Ureter (tissue), 1 donor: ENCODE measurements around the gene DDX10. TPM values are rescaled to one million over a fixed set of nuclear protein-coding genes. Genes with fewer than 3 reads are reported as not detected.
"Not testable (repeated sequence)": the region's sequence is repeated elsewhere in the genome, so short reads cannot be mapped to it uniquely, and the experiment has no call there.

ENCODE experiments used
- DNase-seq: peaks from one replicate; pipeline ENCODE4 v3.0.0-alpha.2; 2020; ENCODE audit warnings: low spot score
- total RNA-seq: library from RNA; stranded (reverse); gene quantifications from one replicate; pipeline ENCODE4 v1.2.4, GENCODE V29; 2023
- donor health status: DM: yes; HTN: yes; CAD: no.

DDX10 gene
- total RNA-seq, 1 donor from 2014 or later, result 50.4 TPM

DNA sequence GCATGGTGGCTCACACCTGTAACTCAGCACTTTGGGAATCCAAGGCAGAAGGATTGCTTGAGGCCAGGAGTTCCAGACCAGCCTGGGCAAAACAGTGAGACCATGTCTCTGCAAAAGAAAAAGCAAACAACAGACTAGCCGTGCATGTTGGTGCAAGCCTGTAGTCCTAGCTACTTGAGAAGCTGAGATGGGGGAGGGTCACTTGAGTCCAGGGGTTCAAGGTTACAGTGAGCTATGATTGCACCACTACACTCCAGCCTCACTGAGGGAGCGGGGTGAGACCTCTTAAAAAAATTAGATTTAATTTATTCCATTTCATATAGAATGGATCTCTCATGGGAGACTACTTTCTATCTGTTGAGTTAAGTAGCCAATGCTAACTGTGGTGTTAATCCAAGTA is 50.4 kb downstream of the DDX10 start:
- DNase-seq, result no peak

GRCh38 chr11:108718466-108718865 is 53.6 kb downstream of the DDX10 start:
- DNase-seq, result no peak

DNA sequence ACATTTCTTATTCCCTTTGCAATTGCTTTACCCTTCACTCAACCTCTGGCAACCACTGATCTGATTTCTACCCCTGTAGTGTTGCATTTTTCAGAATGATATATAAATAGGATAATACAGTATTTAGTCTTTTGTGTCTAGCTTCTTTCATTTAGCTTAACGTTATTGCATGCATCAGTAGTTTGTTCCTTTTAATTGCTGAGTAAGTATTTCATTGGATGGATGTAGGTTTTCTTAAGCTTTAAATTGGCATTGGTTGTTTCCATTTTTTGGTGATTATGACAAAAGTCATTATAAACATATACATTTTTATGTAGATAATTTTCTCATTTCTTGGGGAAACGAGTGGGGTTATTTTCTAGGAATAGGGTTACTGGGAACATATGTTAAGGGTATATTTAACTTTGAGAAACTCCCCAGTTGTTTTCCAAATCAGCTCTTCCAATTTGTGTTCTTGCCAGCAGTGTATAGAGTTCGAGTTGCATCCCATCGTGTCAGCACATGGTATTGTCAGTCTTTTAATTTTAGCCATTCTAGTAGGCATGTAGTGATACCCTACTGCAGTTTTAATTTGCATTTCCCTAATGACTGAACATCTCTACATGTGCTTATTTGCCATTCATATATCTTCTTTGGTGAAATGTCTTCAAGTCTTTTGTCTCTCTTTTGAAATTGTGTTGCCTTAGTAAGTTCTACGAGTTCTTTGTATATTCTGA is 60.3 kb downstream of the DDX10 start:
- no peak for DNase-seq

- DNase-seq, result no peak
Observed at GRCh38 chr11:108726077-108726800, 61.4 kb downstream of the DDX10 start.

DNA sequence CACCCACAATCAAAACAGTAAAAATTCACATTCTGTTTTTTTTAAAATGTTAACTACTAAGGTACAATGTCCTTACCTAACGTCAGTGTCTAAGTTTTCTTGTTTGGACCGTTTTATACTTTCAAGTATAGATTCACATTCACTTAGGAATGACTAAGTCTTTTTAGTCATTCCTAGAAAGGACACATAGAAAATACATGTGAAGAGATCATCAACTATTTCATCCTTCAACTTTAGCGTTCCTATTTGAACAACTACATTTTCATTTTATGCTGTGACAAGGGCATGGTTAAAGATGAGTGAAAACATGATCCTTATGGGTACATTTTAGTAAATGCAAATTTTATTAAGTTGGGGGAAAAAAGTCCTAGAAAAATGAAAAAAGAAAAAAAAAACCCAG is 62.8 kb downstream of the DDX10 start:
- no peak for DNase-seq

DNA sequence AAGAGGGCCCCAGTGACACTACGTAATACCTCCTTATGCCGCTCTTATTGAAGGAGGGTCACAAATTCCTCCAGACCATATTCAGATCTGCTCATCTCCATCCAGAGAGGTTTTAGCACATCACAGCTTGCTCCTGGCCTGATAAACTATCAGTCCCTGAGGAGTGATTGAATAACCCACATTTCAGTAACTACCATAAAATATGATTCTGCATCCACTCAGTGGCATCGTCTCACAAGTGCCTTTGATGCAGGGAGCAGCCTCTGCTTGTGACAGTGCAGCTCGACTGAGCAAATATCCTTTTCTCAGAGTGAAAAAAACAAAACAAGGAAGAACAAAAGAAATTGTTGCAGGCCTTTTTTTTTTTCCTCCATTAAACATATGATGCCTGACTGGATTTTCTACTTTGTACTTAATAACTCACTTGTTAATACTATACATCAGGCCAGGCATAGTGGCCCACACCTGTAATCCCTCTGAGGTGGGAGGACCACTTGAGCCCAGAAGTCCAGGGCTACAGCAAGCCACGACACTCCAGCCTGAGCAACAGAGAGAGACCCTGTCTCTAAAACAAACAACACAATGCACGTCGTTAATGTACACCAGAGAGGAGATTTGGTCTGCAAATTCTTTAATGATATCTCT is 64.5 kb downstream of the DDX10 start:
- DNase-seq, result no peak

DNA sequence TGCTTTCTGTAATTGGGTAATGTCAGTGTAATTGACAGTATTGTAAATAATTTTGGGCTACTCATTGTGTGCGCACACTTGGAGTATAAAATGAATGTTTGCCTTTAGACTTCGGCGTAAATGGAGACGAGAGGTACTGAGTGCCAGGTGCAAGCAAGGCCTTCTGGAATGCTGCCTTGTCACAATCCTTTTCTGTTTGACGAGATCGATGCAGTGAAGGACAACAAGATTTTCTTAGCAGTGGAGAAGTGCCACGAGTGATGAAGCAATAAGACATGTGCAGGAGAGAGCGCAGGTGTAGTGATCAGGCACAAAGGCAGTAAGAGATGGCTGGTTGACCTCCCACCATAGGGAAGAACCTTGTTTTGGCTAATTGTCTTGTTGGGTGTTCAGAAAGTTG is 67.5 kb downstream of the DDX10 start:
- no peak for DNase-seq

DNA sequence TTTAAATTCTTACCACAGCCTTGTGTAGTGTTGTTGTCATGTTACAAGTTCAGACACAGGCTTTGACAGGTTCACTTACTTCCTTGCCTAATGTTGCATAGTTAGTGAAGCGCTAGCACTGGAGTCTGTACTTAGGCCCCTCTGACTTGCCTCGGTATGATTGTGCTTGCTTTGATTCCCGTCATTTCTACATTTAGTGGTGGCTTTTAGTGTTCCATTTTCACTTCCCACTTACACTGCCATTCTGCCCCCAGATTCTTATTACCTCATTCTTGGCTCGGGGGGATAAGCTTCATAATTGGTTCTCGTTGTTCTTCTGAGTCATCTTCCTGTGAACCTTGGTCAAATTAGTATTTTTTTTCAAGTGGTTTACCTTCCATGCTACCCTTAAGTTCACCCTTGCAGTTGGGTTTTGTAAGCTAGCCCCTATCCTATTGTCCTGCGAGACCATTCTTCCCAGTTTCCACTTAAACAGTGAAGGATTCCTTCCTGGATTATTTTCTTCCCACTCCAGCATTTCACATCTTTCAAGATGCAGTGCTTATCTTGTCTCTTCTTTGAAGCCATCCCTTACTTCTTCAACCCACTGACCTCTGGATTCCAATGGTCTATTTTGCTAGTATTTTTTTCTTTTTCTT is 68.7 kb downstream of the DDX10 start:
- DNase-seq, result no peak

- DNase-seq, result no peak
Observed at GRCh38 chr11:108734283-108734682, 69.4 kb downstream of the DDX10 start.

GRCh38 chr11:108734956-108735559 is 70.2 kb downstream of the DDX10 start:
- DNase-seq, result no peak

DNA sequence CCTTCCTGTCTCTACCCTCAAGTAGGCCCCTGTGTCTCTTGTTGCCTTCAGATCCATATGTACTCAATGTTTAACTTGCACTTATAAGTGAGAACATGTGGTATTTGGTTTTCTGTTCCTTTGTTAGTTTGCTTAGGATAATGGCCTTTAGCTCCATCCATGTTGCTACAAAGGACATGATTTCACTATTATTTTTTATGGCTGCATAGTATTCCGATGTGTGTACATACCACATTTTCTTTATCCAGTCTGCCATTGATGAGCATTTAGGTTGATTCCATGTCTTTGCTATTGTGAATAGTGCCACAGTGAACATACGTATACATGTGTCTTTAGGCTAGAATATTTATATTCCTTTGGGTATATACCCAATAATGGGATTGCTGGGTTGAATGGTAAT is 75.3 kb downstream of the DDX10 start:
- DNase-seq, result not testable (repeated sequence)

- no peak for DNase-seq
Observed at GRCh38 chr11:108743851-108744250, 79.0 kb downstream of the DDX10 start.

DNA sequence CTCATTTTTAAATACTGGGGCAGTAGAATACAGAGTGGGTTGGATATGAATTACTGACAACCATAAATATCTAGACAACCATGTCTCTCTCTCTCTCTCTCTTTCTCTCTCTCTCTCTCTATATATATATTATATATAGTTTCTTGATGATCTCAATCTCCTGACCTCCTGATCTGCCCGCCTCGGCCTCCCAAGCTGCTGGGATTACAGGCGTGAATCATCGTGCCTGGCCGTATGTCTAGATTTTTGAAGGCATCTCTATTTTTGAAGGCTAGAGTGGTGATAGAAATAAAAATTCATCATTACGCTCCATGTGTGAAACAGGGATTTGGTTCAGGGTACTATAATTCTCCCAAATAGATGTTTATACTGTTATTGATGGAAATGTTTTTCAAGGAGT is 84.1 kb downstream of the DDX10 start:
- DNase-seq, result no peak

DNA sequence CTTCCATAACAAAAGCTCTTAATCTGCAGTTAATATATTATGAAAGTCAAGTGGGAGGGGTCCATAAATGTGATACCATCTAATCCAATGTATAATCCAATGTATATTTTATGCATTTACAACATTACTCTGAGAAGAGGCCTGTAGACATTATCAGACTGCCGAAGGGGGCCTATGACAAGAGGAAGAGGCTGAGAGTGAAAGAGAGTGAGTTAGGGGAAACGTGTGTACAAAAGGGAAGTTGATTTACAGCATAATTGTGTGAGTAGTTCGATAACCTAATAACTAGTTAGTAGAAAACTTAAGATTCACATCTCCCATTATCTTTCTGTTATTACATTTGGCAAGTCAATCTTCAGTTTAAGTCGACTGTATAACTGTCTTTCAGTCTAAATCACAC is 86.6 kb downstream of the DDX10 start:
- no peak for DNase-seq

GRCh38 chr11:108752297-108752751 is 87.5 kb downstream of the DDX10 start:
- no peak for DNase-seq

DNA sequence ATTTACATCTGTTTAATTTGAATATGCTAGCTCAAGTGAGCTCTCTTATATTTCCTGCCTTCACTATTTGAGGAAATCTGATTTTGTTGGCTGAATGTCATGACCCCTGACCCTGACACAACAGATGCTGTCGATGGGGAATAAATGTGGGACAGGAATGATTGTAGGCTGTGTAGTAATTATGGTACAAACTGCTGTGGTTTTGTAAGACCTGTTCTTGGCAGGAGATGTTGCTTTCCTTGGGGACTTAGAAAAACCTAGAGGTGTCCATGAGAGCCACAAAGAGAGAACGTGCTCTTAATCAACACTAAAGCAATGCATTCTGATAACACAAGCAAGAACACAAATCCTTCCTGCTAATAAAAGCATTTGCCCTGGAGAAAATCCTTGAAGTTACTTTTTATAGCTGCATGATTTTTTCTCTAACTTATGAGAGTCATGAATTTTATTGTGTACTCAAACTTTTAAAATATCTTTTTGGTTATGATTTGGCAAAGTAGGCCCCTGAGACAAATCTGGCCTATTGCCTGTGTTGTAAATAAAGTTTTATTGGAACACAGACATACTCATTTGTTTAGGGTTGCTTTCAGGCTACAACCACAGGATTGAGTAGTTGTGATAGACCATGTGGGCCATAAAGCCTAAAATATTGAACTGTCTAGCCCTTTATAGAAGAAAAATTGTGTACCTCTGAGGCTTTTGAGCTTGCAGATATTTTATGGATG is 90.2 kb downstream of the DDX10 start:
- no peak for DNase-seq

DNA sequence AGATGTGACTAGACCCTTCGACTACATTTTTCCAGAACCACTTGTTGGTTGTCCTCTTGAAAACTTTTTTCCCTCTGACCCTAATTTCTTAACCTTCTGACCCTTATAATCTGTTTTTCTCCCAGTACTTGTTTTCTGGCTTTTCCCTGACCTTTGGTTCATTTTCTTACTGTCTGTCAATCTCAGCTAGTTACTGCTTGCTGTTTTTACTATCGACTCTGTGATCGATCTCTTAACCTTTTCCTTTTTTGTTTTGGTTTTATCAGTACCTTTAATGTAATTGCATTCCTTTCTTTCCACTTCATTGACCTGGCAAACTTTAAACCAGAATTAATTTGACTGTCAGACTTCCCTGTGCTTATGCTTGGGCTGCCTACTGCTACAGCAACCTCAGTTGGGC is 92.8 kb downstream of the DDX10 start:
- DNase-seq, result no peak

GRCh38 chr11:108758458-108758857 is 93.6 kb downstream of the DDX10 start:
- DNase-seq, result no peak

- no peak for DNase-seq
Observed at GRCh38 chr11:108766596-108767173, 101.8 kb downstream of the DDX10 start.

GRCh38 chr11:108768370-108768769 is 103.5 kb downstream of the DDX10 start:
- no peak for DNase-seq

DNA sequence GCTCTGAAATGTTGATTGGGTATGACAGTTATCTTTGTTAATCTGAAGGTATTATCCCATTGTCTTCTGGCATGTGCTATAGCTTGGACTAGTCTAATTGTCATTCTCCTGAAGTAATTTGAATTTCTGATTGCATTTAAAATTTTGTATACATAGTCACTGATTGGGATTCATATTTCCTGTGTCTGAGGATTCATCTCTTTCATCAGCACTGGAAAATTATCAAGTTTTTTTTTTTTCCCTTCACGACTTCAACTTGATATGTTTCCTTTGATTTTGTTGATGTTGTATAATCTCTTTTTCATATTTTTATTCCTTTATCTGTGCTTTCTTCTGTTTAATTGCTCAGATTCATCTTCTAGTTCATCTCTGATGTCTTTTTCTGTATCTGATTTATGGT is 104.1 kb downstream of the DDX10 start:
- DNase-seq, result no peak
